GM21367 (cell line): ENCODE results near the gene NOS1.
"Not testable (repeated sequence)": the region's sequence is repeated elsewhere in the genome, so short reads cannot be mapped to it uniquely, and the experiment has no call there.

Source experiments
- ATAC-seq: cut with Tn5 transposase; IDR thresholded peaks from one replicate; pipeline ENCODE4 v1.9.1; 2021; ENCODE audit not compliant: unreplicated experiment

NOS1 gene

DNA sequence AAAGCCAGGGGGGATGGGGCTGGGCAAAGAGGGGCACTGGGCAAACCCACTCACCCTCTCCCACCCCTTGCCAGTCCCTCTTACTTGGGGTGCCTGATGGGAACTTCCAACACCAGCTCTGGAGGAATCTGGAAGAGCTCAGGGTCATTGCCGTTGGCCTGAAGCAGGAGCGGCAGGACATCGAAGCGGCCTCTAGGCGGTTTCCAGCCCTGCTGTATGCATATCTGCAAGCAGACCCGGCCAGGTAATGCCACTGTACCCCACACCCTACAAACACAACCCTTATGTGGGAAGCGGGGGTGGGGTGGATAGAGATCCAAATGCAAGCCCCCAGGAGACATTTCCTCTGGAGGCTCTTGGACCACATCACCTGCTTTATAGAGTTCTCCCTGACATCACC, 83.6 kb downstream of the NOS1 start:
- no peak for ATAC-seq

DNA sequence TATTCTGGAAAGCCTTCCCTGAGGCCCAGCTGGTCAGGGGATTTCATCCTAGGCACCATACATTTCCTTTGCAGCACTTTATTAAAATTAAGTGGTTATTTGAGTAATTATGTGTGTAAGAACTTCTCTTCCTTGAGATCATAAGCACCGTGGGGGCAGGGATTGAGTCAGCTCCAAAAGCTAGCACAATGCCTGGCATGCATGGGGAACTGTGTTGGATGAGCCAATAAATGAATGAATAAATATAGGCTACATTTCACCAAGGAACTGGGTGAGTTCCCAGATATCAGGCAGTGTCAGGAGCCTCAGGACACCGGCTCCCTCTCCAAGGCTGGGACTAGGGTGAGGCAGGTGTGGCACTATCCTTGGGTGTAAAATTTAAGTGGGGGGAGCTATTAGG, 88.3 kb downstream of the NOS1 start:
- ATAC-seq, result no peak

DNA sequence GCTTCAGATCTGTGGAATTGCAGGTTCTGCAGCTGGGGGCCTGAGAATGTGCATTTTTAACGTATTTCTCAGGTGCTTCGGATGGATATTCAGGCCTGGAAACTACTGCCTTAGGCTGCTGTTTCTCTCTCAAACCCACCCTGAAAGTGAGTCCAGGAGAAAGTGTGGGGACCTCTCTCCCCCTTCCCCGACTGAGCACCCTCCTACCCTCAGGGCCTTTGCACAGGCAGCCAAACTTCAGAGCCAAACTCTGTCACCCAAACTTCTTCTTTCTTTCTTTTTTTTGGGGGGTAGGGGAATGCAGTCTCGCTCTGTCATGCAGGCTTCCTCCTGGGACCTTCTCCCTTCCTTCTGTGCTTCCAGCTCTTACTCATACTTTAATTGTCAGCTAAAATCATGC, 88.7 kb downstream of the NOS1 start:
- ATAC-seq, result no peak

- no peak for ATAC-seq
Measured at GRCh38 chr12:117262749-117263148, 98.7 kb downstream of the NOS1 start.

GRCh38 chr12:117261247-117261646, 100.2 kb downstream of the NOS1 start:
- ATAC-seq, result no peak

DNA sequence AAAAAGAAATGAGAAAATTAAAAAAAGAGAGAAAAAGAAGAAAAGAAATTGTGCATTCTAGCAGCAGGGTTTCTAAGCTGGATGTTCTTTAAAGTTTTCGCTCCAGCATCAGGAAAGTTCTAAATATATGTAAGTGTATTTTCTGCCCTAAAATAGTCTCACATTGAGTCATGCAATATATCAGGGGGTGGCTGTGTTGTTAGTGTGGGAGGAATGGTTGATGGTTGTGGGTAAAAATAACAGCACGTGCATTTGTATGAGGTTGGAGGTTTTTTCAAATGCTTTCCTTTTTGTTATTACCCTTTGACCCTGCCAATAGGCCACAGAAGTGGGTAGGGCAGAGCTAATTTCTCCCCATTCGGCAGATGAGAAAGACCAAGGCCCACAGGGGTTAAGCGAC, 106.0 kb downstream of the NOS1 start:
- no peak for ATAC-seq

DNA sequence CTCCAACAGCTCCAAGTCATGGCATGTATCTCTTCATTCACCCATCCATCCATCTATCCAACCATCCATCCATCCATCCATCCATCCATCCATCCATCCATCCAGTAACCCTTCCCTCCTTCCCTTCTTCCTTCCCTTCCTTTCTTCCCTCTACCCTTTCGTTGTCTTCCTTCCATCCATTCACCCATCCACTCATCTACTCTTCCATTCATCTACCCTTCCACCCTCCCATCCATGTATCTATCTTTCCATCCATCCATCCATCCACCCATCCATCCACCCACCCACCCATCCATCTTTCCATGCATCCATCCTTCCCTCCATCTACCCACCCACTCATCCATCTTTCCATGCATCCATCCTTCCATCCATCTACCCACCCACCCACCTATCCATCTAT, 117.9 kb downstream of the NOS1 start:
- no peak for ATAC-seq

DNA sequence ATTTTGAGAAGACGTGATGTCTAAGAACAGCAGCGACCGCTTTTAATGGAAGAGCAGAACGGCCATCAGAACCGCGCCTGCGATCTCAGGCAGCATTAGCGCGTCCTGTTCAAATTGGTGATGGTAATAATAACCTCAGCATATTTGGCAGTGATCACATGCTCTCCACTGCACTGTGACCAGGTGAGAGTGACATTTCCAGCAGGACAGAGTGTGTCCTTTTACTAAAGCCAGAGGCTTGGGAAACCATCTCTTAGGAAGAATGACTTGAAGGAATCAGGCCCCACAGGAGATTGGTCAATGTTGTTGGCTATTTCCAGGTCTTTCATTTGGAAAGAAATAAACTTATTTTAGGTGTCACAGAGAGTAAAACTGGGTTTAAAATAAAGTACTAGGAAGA, 119.7 kb downstream of the NOS1 start:
- no peak for ATAC-seq

DNA sequence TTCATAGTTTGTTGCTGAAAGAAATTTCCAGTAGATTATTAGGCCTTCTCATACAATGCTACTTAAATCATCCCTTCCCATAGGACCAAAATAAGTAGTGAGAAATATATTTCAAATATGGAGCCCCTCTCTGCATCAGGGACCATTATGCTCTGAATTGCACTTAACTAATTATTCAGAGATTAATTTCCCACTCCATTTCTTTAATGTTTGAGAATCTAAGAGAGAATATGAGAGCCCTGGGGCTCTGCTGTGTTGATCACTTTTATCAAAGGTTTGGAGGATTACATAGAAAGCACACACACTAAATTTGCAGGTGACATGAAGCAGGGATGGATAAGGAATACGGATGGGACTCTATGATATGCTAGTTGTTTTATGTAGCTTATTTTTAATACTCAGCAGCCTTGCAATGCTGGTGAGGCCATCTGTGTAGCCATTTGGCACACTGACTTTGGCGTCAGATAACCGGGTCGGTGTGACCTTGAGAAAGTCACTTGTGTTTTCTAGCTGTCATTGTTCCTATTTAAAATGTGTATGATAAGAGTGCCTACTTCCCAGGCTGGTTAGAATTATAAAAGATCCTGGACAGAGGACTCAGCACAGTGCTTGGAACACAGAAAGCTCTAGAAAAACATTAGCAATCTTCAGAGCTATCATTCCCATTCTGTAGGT, 121.2 kb downstream of the NOS1 start:
- ATAC-seq, result no peak

DNA sequence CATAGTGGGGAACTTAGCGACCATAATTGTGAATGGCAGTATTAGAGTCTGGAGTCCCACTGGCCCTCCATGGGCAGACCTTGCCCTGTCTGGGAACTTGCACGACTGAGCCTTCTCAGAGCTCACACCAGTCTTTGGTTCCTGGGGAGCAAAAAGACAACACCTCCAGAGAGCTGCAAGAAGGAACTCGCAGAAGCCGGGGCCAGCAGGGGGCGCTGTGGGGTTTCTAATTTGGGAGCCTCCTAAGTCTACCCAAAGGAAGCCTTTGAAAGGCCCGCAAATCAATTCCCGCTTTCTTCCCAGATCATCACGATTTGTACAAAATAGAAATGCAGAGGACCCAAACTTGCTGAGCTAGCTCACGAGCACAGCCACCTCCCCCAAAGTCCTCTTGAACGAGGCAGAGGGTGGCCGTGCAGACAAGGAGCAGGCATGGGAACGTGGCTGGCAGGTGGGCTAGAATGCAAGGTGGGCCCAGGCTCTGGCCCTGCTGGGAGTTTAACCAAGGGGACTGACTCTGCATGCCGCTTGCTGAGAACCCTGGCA, 124.9 kb downstream of the NOS1 start:
- no peak for ATAC-seq

DNA sequence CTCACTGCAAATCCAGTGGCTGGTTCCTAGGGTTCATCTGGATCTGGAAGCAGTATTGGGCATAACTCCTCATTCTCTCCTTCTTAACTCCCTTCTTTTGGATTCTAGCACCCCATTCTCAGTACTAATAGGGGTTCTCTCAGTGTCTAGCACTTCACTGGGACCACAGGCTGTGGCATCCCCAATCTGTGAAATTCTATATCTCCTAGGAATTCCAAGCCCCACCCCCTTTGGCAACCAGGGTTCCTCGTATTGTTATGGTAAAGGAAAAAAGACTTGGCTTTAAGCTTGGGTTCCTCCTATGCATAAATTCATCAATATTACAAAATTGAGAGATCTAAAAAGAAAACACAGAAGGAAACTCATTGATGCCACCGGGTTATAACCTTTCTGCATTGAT, 126.2 kb downstream of the NOS1 start:
- ATAC-seq, result no peak

GRCh38 chr12:117234441-117234840, 127.0 kb downstream of the NOS1 start:
- ATAC-seq, result no peak

- no peak for ATAC-seq
Measured at GRCh38 chr12:117231750-117232149, 129.7 kb downstream of the NOS1 start.

GRCh38 chr12:117228239-117228638, 133.2 kb downstream of the NOS1 start:
- no peak for ATAC-seq

DNA sequence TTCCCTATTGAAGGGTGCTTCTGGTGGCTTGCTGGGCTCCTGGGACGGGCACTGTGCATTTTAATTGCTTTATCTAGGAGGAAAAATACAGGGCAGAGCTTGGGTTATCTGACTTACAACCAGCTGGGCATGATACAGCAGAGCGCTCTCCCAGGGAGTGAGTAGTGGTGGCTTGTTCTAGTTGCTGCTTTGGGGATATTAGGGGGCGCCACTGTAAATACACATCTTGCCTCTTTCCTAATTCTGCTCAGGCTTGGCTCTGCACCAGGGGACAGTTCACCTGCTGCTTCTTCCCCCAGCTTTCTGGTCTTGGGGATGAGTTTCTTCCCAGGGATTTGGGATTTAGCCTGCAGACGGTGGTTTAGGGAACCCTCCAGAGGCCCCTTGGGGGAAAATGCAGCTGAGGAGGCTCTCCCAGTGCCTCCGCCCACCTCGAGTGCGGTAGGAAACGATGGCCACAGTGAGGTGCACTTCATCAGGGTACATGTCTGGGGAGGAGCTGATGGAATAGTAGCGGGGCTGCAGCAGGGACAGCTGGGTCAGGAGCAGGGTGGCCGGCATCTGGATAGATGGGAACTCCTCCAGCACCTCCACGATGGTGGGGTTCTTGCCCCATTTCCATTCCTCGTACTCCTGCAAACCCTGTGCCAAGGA, 134.3 kb downstream of the NOS1 start:
- no peak for ATAC-seq

- no peak for ATAC-seq
Measured at GRCh38 chr12:117226505-117226904, 134.9 kb downstream of the NOS1 start.

GRCh38 chr12:117225179-117225578, 136.2 kb downstream of the NOS1 start:
- ATAC-seq, result no peak

- not testable (repeated sequence) for ATAC-seq
Measured at GRCh38 chr12:117220947-117221346, 140.5 kb downstream of the NOS1 start.

DNA sequence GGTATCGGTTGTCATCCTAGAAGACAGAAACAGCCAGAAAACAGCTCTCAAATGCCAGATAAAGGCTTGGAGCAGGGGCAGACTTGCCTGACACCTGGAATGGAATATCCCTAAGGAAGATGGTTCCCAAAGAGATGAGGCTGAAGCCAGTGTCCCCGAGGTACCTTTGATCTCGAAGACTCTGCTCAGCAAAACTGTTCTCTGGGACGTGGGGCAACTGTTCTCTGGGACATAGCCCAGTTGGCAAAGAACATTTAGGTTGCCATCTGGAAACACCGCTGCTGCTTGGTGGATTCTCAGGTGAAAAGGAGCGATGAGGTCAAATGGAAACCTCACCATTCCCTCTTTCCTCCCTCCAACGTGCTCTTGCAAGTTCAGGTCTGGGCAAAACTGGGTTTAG, 143.3 kb downstream of the NOS1 start:
- no peak for ATAC-seq

- ATAC-seq, result no peak
Measured at GRCh38 chr12:117216686-117217085, 144.7 kb downstream of the NOS1 start.

GRCh38 chr12:117214797-117215196, 146.6 kb downstream of the NOS1 start:
- ATAC-seq, result no peak

GRCh38 chr12:117213295-117213808, 148.1 kb downstream of the NOS1 start:
- ATAC-seq, result no peak
